Skin of body (tissue), 2 donors: ENCODE measurements around the gene EFHC2. TPM values are rescaled to one million over a fixed set of nuclear protein-coding genes. Genes with fewer than 3 reads are reported as not detected.
"Not testable (repeated sequence)": the region's sequence is repeated elsewhere in the genome, so short reads cannot be mapped to it uniquely, and the experiment has no call there.

Experiments
- DNase-seq: peaks from one replicate; lab custom pipeline; 2025; lab: John Stamatoyannopoulos, UW
- total RNA-seq: library from RNA; depleted of rRNA; stranded (reverse); fragments of >200 nt; gene quantifications from one replicate; pipeline ENCODE4 v1.2.3, GENCODE V29; 2014

Gene EFHC2
- total RNA-seq, 1 donor from 2014 or later: 1.6 TPM

- DNase-seq: no peak
Observed at GRCh38 chrX:44299177-44299576, 44.3 kb downstream of the EFHC2 start.

- no peak for DNase-seq
Observed at GRCh38 chrX:44291468-44292092, 51.9 kb downstream of the EFHC2 start.

GRCh38 chrX:44290718-44291117 lies 52.8 kb downstream of the EFHC2 start:
- no peak for DNase-seq

GRCh38 chrX:44282753-44283152 lies 60.7 kb downstream of the EFHC2 start:
- DNase-seq: no peak

- DNase-seq: no peak
Observed at GRCh38 chrX:44280116-44280515, 63.4 kb downstream of the EFHC2 start.

GRCh38 chrX:44274096-44274495 lies 69.4 kb downstream of the EFHC2 start:
- DNase-seq: no peak

- no peak for DNase-seq
Observed at GRCh38 chrX:44267861-44268260, 75.6 kb downstream of the EFHC2 start.

- DNase-seq: no peak
Observed at GRCh38 chrX:44267116-44267515, 76.4 kb downstream of the EFHC2 start.

GRCh38 chrX:44265559-44265958 lies 77.9 kb downstream of the EFHC2 start:
- DNase-seq: no peak

GRCh38 chrX:44264936-44265335 lies 78.5 kb downstream of the EFHC2 start:
- DNase-seq: no peak

- DNase-seq: no peak
Observed at GRCh38 chrX:44261286-44261685, 82.2 kb downstream of the EFHC2 start.

GRCh38 chrX:44260609-44261008 lies 82.9 kb downstream of the EFHC2 start:
- DNase-seq: no peak

GRCh38 chrX:44255742-44256141 lies 87.7 kb downstream of the EFHC2 start:
- DNase-seq: not testable (repeated sequence)

GRCh38 chrX:44253575-44253942 lies 89.9 kb downstream of the EFHC2 start:
- no peak for DNase-seq

GRCh38 chrX:44252688-44253574 lies 90.5 kb downstream of the EFHC2 start:
- not testable (repeated sequence) for DNase-seq

- DNase-seq: no peak
Observed at GRCh38 chrX:44247468-44247867, 96.0 kb downstream of the EFHC2 start.

GRCh38 chrX:44246826-44247225 lies 96.6 kb downstream of the EFHC2 start:
- no peak for DNase-seq

- no peak for DNase-seq
Observed at GRCh38 chrX:44245733-44246132, 97.7 kb downstream of the EFHC2 start.

- DNase-seq: peak; percentile 0
Observed at GRCh38 chrX:44244008-44244407, 99.5 kb downstream of the EFHC2 start.

GRCh38 chrX:44241546-44241945 lies 101.9 kb downstream of the EFHC2 start:
- no peak for DNase-seq

GRCh38 chrX:44240036-44240435 lies 103.4 kb downstream of the EFHC2 start:
- no peak for DNase-seq

- DNase-seq: no peak
Observed at GRCh38 chrX:44239036-44239435, 104.4 kb downstream of the EFHC2 start.

- no peak for DNase-seq
Observed at GRCh38 chrX:44235534-44235933, 107.9 kb downstream of the EFHC2 start.
